Fibroblast of pulmonary artery (primary cell): ENCODE data around the gene GRAP2.
"Not testable (repeated sequence)": the region's sequence is repeated elsewhere in the genome, so short reads cannot be mapped to it uniquely, and the experiment has no call there.

Experiments
- DNase-seq: peaks from one replicate; pipeline ENCODE4 v3.0.0-alpha.2; 2010; ENCODE audit warnings: low read depth
- H3K4me3 ChIP-seq: replicated peaks from 2 replicates; pipeline ENCODE4 v1.5.1; 2011; ENCODE audit warnings: low read depth, mild to moderate bottlenecking, control low read depth, low read length, moderate library complexity
- TF ChIP-seq, protein P1 (sequence below): IDR thresholded peaks from 2 replicates; pipeline ENCODE4 v1.5.1; 2011; ENCODE audit warnings: mild to moderate bottlenecking, control low read depth, low read length, inconsistent platforms; ENCODE audit errors: missing control alignments

The GRAP2 gene

DNA sequence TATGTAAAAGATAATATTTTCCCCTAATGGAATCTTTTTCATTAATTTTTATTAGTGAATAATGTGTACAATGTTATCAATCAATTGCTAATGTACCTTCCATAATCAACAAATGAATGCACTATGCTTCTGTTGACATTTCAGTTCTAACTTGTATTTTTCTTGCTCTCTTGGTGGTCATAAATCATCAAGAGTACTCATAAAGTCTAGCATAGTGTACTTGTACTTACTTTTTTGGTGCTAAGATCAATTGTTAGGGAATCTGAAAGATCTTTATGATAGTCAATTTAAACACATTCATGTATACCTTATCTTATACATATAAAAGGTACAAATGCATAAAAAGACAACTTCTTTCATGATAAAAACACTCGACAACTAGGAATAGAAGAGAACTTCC is 17.8 kb upstream of the GRAP2 start:
- TF ChIP-seq, protein P1, sequence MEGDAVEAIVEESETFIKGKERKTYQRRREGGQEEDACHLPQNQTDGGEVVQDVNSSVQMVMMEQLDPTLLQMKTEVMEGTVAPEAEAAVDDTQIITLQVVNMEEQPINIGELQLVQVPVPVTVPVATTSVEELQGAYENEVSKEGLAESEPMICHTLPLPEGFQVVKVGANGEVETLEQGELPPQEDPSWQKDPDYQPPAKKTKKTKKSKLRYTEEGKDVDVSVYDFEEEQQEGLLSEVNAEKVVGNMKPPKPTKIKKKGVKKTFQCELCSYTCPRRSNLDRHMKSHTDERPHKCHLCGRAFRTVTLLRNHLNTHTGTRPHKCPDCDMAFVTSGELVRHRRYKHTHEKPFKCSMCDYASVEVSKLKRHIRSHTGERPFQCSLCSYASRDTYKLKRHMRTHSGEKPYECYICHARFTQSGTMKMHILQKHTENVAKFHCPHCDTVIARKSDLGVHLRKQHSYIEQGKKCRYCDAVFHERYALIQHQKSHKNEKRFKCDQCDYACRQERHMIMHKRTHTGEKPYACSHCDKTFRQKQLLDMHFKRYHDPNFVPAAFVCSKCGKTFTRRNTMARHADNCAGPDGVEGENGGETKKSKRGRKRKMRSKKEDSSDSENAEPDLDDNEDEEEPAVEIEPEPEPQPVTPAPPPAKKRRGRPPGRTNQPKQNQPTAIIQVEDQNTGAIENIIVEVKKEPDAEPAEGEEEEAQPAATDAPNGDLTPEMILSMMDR = no peak
- no peak overlapping the region for H3K4me3 ChIP-seq
- DNase-seq = no peak

DNA sequence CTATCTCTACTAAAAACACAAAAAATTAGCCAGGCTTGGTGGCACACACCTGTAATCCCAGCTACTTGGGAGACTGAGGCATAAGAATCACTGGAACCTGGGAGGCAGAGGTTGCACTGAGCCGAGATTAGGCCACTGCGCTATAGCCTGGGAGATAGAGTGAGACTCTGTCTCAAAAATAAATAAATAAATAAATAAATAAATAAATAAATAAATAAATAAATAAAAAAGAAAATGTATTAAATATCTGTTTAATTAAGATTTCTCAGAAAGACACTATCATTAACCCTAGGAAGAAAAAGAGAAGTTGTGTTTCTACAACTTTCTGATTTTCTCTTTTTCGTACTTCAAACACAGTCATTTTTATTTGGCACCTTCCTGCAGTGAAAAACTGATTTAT is 11.0 kb upstream of the GRAP2 start:
- not testable (repeated sequence) for H3K4me3 ChIP-seq, DNase-seq

DNA sequence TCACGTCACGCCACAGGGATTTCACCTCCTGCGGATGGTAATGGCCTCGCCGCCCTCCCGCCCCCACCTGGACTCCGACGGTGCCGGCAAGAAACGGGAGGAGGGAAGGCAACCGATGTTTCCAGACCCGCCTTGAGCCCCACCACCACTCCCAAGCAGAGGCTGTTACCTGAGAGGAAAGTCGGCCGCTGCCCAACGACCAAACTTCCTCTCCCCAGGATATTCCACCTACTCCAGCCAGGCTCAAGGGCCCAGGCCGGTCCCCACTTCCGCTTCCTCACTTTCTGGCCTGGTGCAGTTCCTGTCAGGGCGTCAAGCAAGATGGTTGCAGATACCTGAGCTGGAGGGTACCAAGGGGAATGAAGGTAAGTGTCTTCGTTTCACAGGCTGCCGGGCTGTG is 7.4 kb upstream of the GRAP2 start, which contains the start of gene ENTHD1:
Gene ENTHD1 (minus strand): TSS at position 235 of the 400 bp plus-strand sequence. CDS start 6,012 bp downstream, outside the sequence.
- TF ChIP-seq, protein P1 = no peak
- H3K4me3 ChIP-seq = no peak within 1 kb of the TSS
- no peak for DNase-seq

DNA sequence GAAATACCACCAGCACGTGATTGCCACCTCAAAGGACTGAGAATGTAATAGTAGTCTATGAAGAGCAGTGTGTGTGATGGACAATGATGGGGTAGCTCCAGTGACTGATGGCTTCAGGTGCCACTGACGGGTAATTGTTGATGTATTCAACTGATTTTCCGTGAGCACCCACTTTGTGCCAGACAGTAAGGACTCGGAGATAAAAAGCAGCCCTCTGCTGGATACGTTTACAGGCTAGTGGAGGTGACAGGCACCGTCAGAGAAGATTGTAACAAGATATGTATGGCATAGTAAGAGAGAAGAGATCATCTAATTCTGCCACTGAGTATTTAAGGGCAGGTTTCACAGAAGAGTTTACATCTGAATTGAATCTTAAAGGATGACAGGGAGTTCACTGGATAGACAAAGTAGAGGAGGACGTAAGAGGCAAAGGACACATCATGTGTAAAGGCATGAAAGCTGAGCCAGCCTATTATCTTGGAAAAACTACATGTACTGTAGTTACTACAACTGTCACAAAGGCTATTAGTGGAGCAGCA is 6.3 kb upstream of the GRAP2 start:
- no peak for DNase-seq
- TF ChIP-seq, protein P1 = no peak
- no peak overlapping the region for H3K4me3 ChIP-seq

DNA sequence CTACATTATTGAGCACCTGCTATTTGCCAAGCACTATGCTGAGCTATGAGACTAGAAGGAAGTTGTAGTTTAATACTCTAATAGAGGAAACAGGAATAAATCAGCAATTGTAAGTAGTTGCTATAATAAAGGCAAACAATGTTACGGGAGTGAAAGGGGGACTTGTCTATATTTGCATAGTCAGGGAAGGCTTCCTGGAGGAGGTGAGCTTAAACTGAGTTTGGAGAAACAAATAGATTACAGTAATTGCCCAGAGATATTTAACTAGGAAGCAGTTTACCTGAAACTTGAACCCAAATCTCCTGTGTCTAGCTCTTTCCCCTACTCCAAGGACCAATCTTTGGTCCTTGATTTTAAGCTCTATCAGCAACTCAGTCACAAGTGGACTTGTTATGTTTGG is 5.2 kb upstream of the GRAP2 start:
- TF ChIP-seq, protein P1 = no peak
- DNase-seq = no peak
- no peak overlapping the region for H3K4me3 ChIP-seq

DNA sequence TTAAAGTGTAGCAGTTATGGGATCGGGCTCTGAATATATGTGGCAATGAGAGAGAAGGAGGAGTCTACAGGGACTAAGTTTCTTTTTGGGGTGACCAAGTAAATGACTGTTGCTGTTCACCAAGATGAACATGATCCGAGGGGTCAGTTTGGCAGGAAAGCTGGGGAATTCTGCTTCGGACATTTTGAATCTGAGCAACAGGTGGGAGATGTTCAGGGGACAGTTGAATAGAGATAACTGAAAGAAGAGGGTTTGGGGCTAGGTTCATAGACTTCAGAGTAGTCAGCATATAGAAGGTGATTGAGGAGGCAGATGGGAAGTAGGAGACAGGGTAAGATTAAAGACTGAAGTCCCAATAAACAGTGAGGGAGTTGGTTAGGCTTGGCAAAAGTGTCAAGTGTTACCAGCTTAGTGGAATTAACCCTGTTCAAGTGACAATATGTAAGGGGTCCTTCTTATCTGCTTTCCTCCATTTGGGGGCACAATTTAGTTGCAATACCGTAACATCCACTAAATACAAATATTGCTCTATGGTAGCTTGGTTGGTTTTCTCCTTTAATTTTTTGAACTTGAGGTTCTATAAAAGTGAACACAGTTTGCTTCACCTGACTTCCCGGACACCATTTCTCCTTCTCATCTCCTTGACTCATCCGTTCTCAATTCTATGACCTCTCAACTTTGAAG is 4.4 kb upstream of the GRAP2 start:
- H3K4me3 ChIP-seq = no peak overlapping the region
- DNase-seq = no peak
- TF ChIP-seq, protein P1 = no peak

DNA sequence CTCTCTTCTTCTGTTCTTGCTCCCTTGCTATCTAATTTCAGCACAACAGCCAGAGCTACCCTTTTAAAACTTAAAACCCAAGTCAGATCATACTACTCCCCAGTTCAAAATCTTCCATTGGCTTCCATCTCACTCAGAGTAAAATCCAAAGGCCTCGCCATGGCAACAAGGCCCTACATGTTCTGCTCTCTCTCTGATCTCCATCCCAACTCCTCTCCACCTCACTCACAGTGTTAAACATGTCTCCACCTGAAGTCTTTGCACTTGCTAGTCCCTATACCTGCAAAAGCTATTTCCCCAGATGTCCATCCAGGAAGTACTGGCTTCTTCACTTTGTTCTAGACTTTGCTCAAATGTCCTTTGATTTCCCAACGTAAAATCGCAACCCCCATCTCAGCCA is 3.0 kb upstream of the GRAP2 start:
- no peak for DNase-seq
- TF ChIP-seq, protein P1 = no peak
- H3K4me3 ChIP-seq = no peak overlapping the region
